Suprapubic skin (tissue), 4 donors: Measurements from ENCODE around the gene PLAGL2. TPM values are rescaled to one million over a fixed set of nuclear protein-coding genes. Genes with fewer than 3 reads are reported as not detected.

Experiments used
- DNase-seq, 2 donors: peaks; one replicate each; pipeline ENCODE4 v3.0.0-alpha.2; 2019; ENCODE audit warnings: low spot score in 2 of 2
- H3K27ac ChIP-seq: fragments of 200-600 bp; sonication (generic); one replicate; pipeline ENCODE4 v1.5.1; 2019
- H3K27me3 ChIP-seq: fragments of 200-600 bp; sonication (generic); one replicate; pipeline ENCODE4 v1.5.1; 2019
- H3K36me3 ChIP-seq: fragments of 200-600 bp; sonication (generic); one replicate; pipeline ENCODE4 v1.5.1; 2019
- H3K4me1 ChIP-seq: fragments of 200-600 bp; sonication (generic); one replicate; pipeline ENCODE4 v1.5.1; 2019
- H3K4me3 ChIP-seq: fragments of 200-600 bp; sonication (generic); one replicate; pipeline ENCODE4 v1.5.1; 2019; ENCODE audit warnings: mild to moderate bottlenecking
- H3K9me3 ChIP-seq: fragments of 200-600 bp; sonication (generic); one replicate; pipeline ENCODE4 v1.5.1; 2019
- CTCF ChIP-seq, 2 donors: fragments of 200-600 bp in 1 of 2; fragments of 450-650 bp in 1 of 2; sonication (generic) in 1 of 2; IDR thresholded peaks; one replicate each; pipeline ENCODE4 v1.5.1; 2016 to 2019; ENCODE audit warnings: antibody characterized with exemption in 2 of 2, mild to moderate bottlenecking in 1 of 2, moderate library complexity in 1 of 2
- EP300 ChIP-seq: sonication (generic); formaldehyde crosslinking; IDR thresholded peaks from one replicate; pipeline ENCODE4 v1.6.1; 2017; ENCODE audit warnings: antibody characterized with exemption
- POLR2A ChIP-seq, 2 donors: fragments of 450-650 bp; IDR thresholded peaks; one replicate each; pipeline ENCODE4 v1.6.1; 2017; ENCODE audit warnings: antibody characterized with exemption in 2 of 2, mild to moderate bottlenecking in 2 of 2, moderate library complexity in 2 of 2
- POLR2AphosphoS5 ChIP-seq, 3 donors: sonication (generic); formaldehyde crosslinking; IDR thresholded peaks; one replicate each; pipeline ENCODE4 v1.6.1; 2017; ENCODE audit warnings: antibody characterized with exemption in 3 of 3
- WGBS: methylation state at CpG from one replicate; pipeline ENCODE4 v1.1.5; 2018; 5-methylcytosine and 5-hydroxymethylcytosine counted together
- total RNA-seq, 4 donors: library from RNA; depleted of rRNA; stranded (reverse); fragments of >200 nt; gene quantifications; one replicate each; pipeline ENCODE4 v1.1.0, GENCODE V29; 2016

The PLAGL2 gene
- total RNA-seq, 4 donors from 2014 or later, result 13.0 to 28.8 (median 20.4) TPM

GRCh38 chr20:32157611-32158010, 49.9 kb downstream of the PLAGL2 start:
- no peaks in the 10 kb centered on the region for H3K27me3 ChIP-seq
- TF ChIP-seq POLR2A (IDR thresholded peaks at IDR 0.05), result no peak
- no peak overlapping the region for H3K4me3 ChIP-seq
- no peak for DNase-seq
- no peak overlapping the region for H3K27ac ChIP-seq
- H3K4me1 ChIP-seq, result peaks cover 13% of the 10 kb centered on the region
- peaks cover 70% of the 10 kb centered on the region for H3K36me3 ChIP-seq
- H3K9me3 ChIP-seq, result no peaks in the 10 kb centered on the region
- 96% methylated on average over 14 of the region's 14 CpGs for WGBS

- Histone ChIP-seq H3K27ac (no peak overlapping the region), H3K4me3 (no peak overlapping the region), H3K27me3 (no peaks in the 10 kb centered on the region), H3K36me3 (peaks cover 71% of the 10 kb centered on the region), H3K9me3 (no peaks in the 10 kb centered on the region), H3K4me1 (peaks cover 13% of the 10 kb centered on the region)
- WGBS, result 50% methylated on average over 11 of the region's 11 CpGs
- no peak for TF ChIP-seq POLR2A (IDR thresholded peaks at IDR 0.05)
- TF ChIP-seq POLR2AphosphoS5 (IDR thresholded peaks at IDR 0.05), result no peak
- TF ChIP-seq CTCF (IDR thresholded peaks at IDR 0.05), result peak in 1 of 2 donors; percentile 9
- no peak for TF ChIP-seq EP300
- peak; percentile 87 to 89 for DNase-seq
These were observed 52.2 kb downstream of the PLAGL2 start for GRCh38 chr20:32155017-32155981.

GRCh38 chr20:32153771-32154170, 53.8 kb downstream of the PLAGL2 start:
- H3K4me3 ChIP-seq, result no peak overlapping the region
- TF ChIP-seq POLR2AphosphoS5 (IDR thresholded peaks at IDR 0.05) (no peak), EP300 (no peak), POLR2A (IDR thresholded peaks at IDR 0.05) (no peak), CTCF (IDR thresholded peaks at IDR 0.05) (no peak)
- H3K4me1 ChIP-seq, result peaks cover 13% of the 10 kb centered on the region
- peak in 1 of 2 donors; percentile 52 for DNase-seq
- H3K9me3 ChIP-seq, result no peaks in the 10 kb centered on the region
- no peaks in the 10 kb centered on the region for H3K27me3 ChIP-seq
- no peak overlapping the region for H3K27ac ChIP-seq
- H3K36me3 ChIP-seq, result peaks cover 71% of the 10 kb centered on the region
- WGBS, result 95% methylated on average over 5 of the region's 5 CpGs

DNA sequence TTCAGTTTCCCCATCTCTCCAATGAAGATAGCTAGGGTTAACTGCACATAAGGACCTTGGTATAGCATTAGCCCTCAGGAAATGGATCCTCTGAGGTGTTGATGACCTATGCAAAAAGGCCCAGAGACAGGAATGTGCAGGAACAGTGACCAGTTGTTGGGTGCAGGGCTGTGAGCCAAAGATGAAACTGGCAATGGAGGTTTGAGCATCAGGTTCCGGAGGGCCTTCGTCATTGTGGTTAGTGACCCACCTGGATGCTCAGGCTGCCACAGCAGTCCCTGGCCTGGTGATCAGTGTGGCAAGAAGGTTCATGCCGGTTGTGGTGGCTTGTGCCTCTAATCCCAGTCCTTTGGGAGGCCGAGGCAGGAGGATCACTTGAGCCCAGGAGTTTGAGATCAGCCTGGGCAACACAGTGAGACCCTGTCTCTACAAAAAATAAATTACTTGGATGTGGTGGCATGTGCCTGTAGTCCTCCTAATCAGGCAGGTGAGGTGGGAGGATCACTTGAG, 54.3 kb downstream of the PLAGL2 start:
- H3K27ac ChIP-seq, result no peak overlapping the region
- H3K36me3 ChIP-seq, result peaks cover 71% of the 10 kb centered on the region
- no peaks in the 10 kb centered on the region for H3K27me3 ChIP-seq
- DNase-seq, result peak in 1 of 2 donors; percentile 71
- WGBS, result 100% methylated on average over 2 of the region's 4 CpGs
- no peaks in the 10 kb centered on the region for H3K9me3 ChIP-seq
- TF ChIP-seq POLR2AphosphoS5 (IDR thresholded peaks at IDR 0.05) (no peak), POLR2A (IDR thresholded peaks at IDR 0.05) (no peak), EP300 (no peak), CTCF (IDR thresholded peaks at IDR 0.05) (no peak)
- peaks cover 13% of the 10 kb centered on the region for H3K4me1 ChIP-seq
- H3K4me3 ChIP-seq, result no peak overlapping the region

- Histone ChIP-seq H3K9me3 (no peaks in the 10 kb centered on the region), H3K4me3 (no peak overlapping the region), H3K4me1 (peaks cover 13% of the 10 kb centered on the region), H3K27ac (no peak overlapping the region), H3K36me3 (peaks cover 71% of the 10 kb centered on the region), H3K27me3 (no peaks in the 10 kb centered on the region)
- no peak for TF ChIP-seq POLR2A (IDR thresholded peaks at IDR 0.05)
- TF ChIP-seq POLR2AphosphoS5 (IDR thresholded peaks at IDR 0.05), result no peak
- TF ChIP-seq CTCF (IDR thresholded peaks at IDR 0.05), result no peak
- TF ChIP-seq EP300, result no peak
- DNase-seq, result peak in 1 of 2 donors; percentile 56
- WGBS, result 86% methylated on average over 6 of the region's 6 CpGs
These were observed 55.0 kb downstream of the PLAGL2 start for GRCh38 chr20:32152421-32153155.
